Coronary artery (tissue), 2 donors: Measurements from ENCODE around the gene TMEM235.

Experiments used
- DNase-seq: peaks from one replicate; pipeline ENCODE4 v3.0.0-alpha.2; 2017; ENCODE audit warnings: low spot score
- H3K27ac ChIP-seq, 2 donors: fragments of 200-600 bp; sonication (generic); one replicate each; pipeline ENCODE4 v1.5.1; 2016 to 2019
- H3K4me3 ChIP-seq: fragments of 200-600 bp; sonication (generic); 2 replicates; pipeline ENCODE4 v1.5.1; 2016; ENCODE audit warnings: mild to moderate bottlenecking, moderate library complexity
- TF ChIP-seq, protein P1 (sequence below): fragments of 200-600 bp; sonication (generic); IDR thresholded peaks from one replicate; pipeline ENCODE4 v1.5.1; 2019; ENCODE audit warnings: antibody characterized with exemption

The TMEM235 gene

DNA sequence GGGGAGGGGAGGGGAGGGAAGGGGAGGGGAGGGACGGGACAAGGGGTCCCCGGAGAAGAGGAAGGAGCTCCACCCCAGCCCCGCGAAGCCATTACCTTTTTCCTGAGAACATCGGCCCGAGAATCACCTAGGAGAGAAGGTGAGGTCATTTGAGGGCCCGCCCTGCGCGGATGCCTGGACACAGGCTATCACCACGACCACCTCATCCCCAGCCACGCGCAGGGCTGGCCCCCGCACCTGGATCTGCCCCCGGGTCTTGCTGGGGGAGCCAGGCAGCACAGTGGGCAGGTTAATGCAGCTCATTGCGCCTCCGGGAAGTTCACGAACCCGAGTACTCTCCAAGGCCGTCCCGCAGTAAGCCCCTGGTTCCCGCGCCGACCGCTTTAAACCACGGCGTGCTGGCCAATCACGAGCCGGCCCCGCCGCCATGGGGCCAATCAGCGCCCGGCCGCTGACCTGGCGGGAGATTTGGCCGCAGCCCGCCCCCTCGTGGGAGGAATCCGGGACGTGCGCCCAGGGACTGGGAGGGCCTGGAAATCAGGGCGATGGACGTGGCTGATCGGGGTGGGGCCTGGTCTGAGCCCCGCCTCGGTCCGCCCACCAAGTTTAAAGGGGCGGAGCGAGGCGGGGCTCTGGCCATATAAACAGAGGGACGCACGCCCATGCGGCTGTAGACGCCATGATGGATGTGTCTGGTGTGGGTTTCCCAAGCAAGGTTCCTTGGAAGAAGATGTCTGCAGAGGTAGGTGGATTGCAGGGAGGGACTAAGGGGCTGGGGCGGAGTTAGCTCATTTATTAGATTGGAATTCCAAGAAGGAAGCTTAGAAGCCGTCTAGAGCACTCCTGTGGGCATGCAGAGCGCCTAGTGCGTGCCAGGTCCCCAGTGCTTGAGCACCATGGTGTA, 44.5 kb upstream of the TMEM235 start, which contains the start of the genes AFMID and TK1:
Gene AFMID (plus strand): TSS at position 671 of the 904 bp plus-strand sequence. CDS start 9 bp downstream, at position 680.
Gene TK1 (minus strand): TSS at position 361 of the 904 bp plus-strand sequence. CDS start 58 bp downstream, at position 303.
- H3K27ac ChIP-seq = peak within 1 kb of the TSS; percentile 46 to 72
- peak; percentile 98 for DNase-seq
- TF ChIP-seq, protein P1, sequence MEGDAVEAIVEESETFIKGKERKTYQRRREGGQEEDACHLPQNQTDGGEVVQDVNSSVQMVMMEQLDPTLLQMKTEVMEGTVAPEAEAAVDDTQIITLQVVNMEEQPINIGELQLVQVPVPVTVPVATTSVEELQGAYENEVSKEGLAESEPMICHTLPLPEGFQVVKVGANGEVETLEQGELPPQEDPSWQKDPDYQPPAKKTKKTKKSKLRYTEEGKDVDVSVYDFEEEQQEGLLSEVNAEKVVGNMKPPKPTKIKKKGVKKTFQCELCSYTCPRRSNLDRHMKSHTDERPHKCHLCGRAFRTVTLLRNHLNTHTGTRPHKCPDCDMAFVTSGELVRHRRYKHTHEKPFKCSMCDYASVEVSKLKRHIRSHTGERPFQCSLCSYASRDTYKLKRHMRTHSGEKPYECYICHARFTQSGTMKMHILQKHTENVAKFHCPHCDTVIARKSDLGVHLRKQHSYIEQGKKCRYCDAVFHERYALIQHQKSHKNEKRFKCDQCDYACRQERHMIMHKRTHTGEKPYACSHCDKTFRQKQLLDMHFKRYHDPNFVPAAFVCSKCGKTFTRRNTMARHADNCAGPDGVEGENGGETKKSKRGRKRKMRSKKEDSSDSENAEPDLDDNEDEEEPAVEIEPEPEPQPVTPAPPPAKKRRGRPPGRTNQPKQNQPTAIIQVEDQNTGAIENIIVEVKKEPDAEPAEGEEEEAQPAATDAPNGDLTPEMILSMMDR = peak; percentile 42

DNA sequence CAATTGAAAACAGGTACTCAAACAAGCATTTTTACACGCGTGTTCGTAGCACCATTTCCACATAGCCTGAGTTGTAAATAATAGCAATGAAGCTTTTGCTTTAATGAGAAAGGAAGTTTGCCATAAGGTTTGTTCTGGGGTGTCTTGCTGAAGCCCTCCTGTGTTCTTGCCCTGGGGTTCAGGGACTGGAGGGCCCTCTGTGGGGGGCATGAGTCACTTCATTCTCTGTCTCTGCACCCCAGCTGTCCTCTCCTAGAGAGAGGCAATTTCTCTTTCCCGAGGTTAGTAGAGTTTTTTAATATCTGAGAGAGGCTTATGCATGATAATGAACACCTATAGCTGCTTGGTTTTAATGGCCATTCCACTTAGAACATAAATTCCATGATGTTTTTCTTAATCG, 34.7 kb upstream of the TMEM235 start:
- Histone ChIP-seq H3K27ac (no peak overlapping the region), H3K4me3 (no peak overlapping the region)
- DNase-seq = no peak
- TF ChIP-seq, protein P1 = no peak

More for the DNA sequence above, 44.5 kb upstream of the TMEM235 start, which contains the start of the genes AFMID and TK1:
- peak within 1 kb of the TSS; percentile 72 for H3K4me3 ChIP-seq

DNA sequence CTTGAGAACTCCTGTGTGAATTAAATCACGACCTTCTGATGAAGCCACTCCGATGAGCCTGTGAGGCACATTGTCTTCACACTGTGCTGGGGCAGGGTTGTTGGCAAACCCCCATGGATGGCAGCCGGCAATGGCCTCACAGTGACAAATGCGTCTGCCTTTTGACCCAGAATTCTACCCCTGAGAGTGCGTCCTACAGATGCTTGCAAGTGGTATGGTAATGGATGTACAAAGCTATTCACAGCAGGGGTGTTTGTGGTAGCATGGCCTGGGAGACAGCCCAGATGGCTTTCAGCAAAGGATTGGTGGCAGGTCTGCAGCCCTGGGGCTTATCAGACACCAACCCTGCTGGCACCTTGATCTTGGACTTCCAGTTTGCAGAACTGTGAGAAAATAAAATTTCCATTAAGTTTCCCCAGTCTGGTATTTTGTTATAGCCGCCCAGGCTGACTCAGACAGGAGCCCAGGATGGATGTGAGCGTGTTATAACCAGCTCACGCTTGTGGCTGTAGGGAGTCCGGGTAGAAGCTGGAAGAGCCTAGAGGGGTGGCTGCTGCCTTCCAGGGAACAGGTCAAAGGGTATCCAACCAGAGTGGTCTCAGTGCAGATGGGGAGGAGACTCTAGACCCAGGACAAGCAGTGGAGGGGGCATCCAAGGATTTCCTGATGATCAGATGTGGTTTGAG, 34.1 kb upstream of the TMEM235 start:
- H3K4me3 ChIP-seq = no peak overlapping the region
- TF ChIP-seq, protein P1 = no peak
- peak; percentile 63 for DNase-seq
- H3K27ac ChIP-seq = peak overlapping the region in 1 of 2 donors; percentile 35

DNA sequence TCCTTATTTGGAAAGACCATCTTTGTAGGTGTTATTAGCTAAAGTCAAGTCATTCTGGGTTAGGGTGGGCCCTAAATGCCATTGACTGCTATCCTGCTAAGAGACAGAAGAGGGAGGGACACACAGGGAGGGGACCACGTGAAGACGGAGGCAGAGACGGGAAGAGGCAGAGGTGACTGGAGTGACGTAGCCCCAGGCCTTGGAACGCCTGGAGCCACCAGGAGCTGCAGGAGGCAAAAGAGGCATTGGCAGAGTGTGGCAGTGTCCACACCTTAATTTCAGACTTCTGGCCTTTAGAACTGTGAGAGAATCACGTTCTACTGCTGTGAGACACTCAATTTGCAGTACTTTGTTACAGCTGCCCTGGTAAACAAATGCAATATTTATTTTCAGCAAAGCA, 31.0 kb upstream of the TMEM235 start:
- H3K4me3 ChIP-seq = no peak overlapping the region
- peak overlapping the region in 1 of 2 donors; percentile 22 for H3K27ac ChIP-seq
- no peak for DNase-seq
- TF ChIP-seq, protein P1 = no peak

DNA sequence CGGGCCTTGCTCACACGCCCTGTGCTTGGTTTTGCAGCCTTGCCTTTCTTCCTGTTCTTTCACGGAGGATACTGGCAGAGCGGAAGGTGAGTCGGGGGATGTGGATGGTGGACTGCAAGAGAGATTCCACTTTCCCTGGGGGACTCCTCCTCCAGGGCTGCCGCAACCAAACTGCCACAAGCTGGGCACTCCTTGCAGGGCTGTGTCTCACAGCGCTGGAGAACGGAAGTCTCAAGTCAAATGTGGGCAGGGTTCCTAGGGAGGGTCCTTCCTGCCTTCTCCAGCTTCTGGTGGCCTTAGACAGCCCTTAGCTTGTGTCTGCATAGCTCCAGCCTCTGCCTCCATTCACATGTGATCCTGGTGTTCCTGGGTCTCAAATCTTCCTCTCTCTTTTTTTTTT, 28.8 kb upstream of the TMEM235 start:
- H3K27ac ChIP-seq = no peak overlapping the region
- TF ChIP-seq, protein P1 = no peak
- DNase-seq = peak; percentile 53
- no peak overlapping the region for H3K4me3 ChIP-seq

DNA sequence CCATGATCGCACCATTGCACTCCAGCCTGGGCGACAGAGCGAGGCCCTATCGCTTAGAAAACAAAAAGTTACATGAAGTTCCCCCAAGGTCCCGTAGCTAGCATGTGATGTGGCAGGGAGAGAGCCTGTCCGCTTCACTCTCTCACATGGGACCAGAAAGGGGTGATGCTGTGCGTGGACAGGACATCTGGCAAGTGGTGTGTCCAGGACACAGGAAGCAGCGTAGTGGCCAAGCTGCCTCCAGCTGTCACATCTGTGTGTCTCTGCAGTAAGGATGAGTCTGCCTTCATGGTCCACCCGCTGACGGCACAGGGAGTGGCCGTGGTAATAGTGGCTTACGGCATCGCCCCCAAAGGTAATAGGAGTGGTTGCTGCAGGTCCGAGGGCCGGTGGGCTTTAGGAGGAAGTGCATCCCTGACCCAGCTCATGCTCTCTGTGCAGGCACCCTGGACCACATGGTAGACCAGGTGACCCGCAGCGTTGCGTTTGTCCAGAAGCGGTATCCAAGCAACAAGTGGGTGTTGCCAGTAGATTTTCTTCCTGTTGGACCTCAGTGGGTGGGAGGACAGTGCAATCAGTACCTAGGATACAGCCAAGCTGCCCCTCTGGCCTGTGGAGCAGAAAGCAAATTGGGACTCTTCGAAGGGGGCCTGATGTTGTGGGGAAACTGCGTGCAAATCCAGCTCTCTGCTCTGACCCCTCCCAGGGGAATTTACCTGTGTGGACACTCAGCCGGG, 26.9 kb upstream of the TMEM235 start:
- TF ChIP-seq, protein P1 = no peak
- Histone ChIP-seq H3K4me3 (no peak overlapping the region), H3K27ac (no peak overlapping the region)
- no peak for DNase-seq
